GM06990 (cell line): ENCODE measurements around the gene PMM1.

Experiments used
- DNase-seq: peaks from one replicate; pipeline ENCODE4 v3.0.0-alpha.2; 2011; ENCODE audit not compliant: insufficient read length; ENCODE audit errors: extremely low read depth
- H3K27me3 ChIP-seq: replicated peaks from 2 replicates; pipeline ENCODE4 v1.6.0; 2011; ENCODE audit warnings: low read length; ENCODE audit not compliant: control insufficient read depth, insufficient read depth
- H3K36me3 ChIP-seq: 2 replicates; pipeline ENCODE4 v1.5.1; 2011; ENCODE audit warnings: low read length; ENCODE audit not compliant: control insufficient read depth, insufficient read depth
- H3K4me3 ChIP-seq: replicated peaks from 2 replicates; pipeline ENCODE4 v1.5.1; 2011; ENCODE audit warnings: low read depth, mild to moderate bottlenecking, control low read depth, low read length
- CTCF ChIP-seq: IDR thresholded peaks from 2 replicates; pipeline ENCODE4 v1.5.1; 2011; ENCODE audit warnings: low read length, control low read depth, mild to moderate bottlenecking, inconsistent platforms; ENCODE audit not compliant: insufficient read depth, poor library complexity, severe bottlenecking

PMM1 gene

GRCh38 chr22:41613456-41613855, 23.8 kb upstream of the PMM1 start:
- no peak for TF ChIP-seq CTCF
- Histone ChIP-seq H3K4me3 (no peak overlapping the region), H3K27me3 (no peaks in the 10 kb centered on the region), H3K36me3 (peaks cover 3% of the 10 kb centered on the region)
- DNase-seq: no peak

GRCh38 chr22:41612603-41613306, 23.1 kb upstream of the PMM1 start:
- no peaks in the 10 kb centered on the region for H3K27me3 ChIP-seq
- no peak for TF ChIP-seq CTCF
- no peak for DNase-seq
- no peak overlapping the region for H3K4me3 ChIP-seq
- H3K36me3 ChIP-seq: peaks cover 3% of the 10 kb centered on the region

- Histone ChIP-seq H3K27me3 (no peaks in the 10 kb centered on the region), H3K4me3 (no peak overlapping the region), H3K36me3 (peaks cover 14% of the 10 kb centered on the region)
- no peak for DNase-seq
- TF ChIP-seq CTCF: no peak
Measured at GRCh38 chr22:41608386-41608785, 18.7 kb upstream of the PMM1 start.

- H3K36me3 ChIP-seq: peaks cover 32% of the 10 kb centered on the region
- no peak for TF ChIP-seq CTCF
- DNase-seq: peak; percentile 62
- H3K27me3 ChIP-seq: no peaks in the 10 kb centered on the region
- no peak overlapping the region for H3K4me3 ChIP-seq
Measured at GRCh38 chr22:41603873-41604332, 14.3 kb upstream of the PMM1 start.

GRCh38 chr22:41600976-41601375, 11.3 kb upstream of the PMM1 start:
- Histone ChIP-seq H3K27me3 (no peaks in the 10 kb centered on the region), H3K4me3 (no peak overlapping the region), H3K36me3 (peaks cover 26% of the 10 kb centered on the region)
- DNase-seq: no peak
- TF ChIP-seq CTCF: no peak
